HG02884 (cell line): ENCODE measurements around the gene PDCD11.
"Not testable (repeated sequence)": the region's sequence is repeated elsewhere in the genome, so short reads cannot be mapped to it uniquely, and the experiment has no call there.

Experiments used
- ATAC-seq: cut with Tn5 transposase; IDR thresholded peaks from one replicate; pipeline ENCODE4 v1.9.1; 2021; ENCODE audit warnings: mild to moderate bottlenecking, moderate library complexity; ENCODE audit not compliant: unreplicated experiment

Gene PDCD11

DNA sequence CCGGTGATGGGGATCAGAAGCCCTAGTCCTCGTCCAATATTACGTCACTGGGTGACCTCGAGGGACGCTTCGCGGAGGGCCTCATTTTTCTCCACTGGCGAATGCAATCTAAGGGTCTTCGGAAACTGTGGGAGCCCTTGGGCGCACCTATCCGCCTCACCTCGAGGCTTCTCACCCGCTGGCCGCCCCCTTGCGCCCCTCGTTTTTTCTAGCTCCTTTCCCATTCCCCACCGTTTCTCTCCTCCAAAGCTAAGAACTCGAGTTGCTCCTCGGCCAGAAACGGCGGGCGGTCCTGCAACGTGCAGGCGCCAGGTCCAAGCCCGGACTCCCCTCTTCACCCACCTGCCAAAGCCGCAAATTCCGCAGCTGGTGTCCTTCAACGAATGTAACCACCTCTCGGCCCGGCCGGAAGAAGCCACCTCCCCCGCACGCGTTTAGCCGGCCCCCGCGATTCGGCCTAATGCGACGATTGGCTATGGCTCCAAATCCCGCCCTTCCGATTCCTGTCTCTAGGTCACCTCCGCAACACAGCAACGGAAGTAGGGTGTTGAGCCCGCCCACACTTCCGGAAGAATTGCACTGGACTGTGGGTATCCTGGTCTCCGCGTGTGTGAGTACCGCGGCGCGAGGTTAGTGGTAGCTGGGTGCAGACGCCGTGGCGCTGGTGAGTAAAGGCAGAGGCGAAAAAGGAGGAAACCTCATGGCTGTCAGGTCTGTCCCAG, at the start of gene PDCD11, which contains the start of gene ATP5MK:
Gene PDCD11, plus strand, starts transcription at position 560 of the 722 bp plus-strand sequence. CDS start 1,801 bp downstream, outside the sequence.
Gene ATP5MK, minus strand, starts transcription at position 409 of the 722 bp plus-strand sequence. CDS start 4,018 bp downstream, outside the sequence.
- peak; percentile 98 for ATAC-seq

GRCh38 chr10:103350175-103350516, 46.3 kb upstream of the PDCD11 start:
- no peak for ATAC-seq

- no peak for ATAC-seq
These were observed 45.7 kb upstream of the PDCD11 start, which contains the start of gene PCGF6 for GRCh38 chr10:103350517-103351260. PCGF6 (minus strand) TSS chr10:103351140; CDS start chr10:103351066, 74 bp downstream.

DNA sequence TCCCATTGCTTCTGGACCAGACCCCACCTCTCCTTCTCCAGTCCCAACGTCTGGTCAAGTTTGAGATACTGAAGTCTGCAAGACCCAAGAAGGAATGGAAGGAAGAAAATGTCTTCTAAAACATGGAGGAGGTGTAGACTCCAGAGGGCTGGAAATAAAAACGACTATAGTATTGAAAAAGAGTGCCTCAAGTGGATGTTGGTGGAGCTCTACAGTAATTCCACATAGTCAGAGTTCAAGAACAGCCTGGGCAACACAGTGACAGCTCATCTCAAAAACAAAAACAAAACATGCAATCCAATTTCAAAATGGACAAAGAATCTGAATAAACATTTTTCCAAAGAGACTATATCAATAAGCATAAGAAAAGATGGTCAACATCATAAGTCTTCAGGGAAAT, 43.1 kb upstream of the PDCD11 start:
- ATAC-seq = no peak

DNA sequence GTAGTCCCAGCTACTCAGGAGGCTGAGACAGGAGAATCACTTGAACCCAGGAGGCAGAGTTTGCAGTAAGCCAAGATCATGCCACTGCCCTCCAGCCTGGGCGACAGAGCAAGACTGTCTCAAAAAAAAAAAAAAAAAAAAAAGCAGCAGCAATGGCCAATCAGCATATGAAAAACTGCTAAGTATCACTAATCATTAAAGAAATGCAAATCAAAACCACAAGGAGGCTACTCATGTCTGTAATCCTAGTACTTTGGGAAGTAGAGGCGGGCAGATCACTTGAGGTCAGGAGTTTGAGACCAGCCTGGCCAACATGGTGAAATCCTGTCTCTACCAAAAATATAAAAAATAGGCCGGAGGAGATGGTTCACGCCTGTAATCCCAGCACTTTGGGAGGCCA, 41.9 kb upstream of the PDCD11 start:
- ATAC-seq = not testable (repeated sequence)

DNA sequence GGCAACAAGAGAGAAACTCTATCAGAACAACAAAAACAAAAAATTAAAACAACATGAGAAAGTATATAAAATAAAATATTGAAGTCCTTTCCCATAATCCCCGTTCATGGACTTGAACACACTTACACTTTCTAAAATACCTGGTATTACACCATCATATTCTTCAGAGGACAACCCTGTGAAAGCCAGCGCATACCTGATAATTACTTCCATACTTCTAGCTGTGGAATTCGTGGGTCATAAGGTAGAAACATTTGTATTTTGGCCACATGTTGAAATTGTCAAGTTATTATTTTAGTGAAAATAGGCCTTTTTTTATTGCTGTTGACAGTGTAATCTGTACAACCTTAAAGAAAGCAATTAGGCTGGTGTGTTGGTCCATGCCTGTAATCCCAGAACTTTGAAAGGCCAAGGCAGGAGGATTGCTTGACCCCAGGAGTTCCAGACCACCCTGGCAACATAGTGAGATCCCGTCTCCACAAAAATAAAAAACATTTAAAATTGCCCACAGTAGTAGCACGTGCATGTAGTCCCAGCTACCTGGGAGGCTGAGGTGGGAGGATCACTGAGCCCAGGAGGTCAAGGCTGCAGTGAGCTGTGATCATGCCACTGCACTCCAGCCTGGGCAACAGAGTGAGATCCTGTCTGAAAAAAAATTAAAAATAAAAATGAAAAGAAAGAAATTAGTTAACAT, 40.4 kb upstream of the PDCD11 start:
- ATAC-seq = no peak

DNA sequence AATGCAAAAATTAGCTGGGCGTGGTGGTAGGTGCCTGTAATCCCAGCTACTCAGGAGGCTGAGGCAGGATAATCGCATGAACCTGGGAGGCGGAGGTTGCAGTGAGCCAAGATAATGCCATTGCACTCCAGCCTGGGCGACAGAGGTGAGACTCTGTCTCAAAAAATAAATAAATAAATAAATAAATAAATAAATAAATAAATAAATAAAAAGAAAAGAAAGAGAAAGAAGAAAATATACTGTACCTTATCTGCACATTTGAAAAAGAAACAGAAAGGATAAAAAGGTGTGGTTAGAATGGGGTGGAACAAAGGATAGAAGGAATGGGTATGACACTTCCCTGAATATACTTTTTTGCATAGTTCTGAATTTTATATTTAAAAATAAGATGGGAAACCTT, 36.9 kb upstream of the PDCD11 start:
- not testable (repeated sequence) for ATAC-seq

- not testable (repeated sequence) for ATAC-seq
These were observed 35.6 kb upstream of the PDCD11 start for GRCh38 chr10:103360791-103361190.

GRCh38 chr10:103367379-103367781, 29.0 kb upstream of the PDCD11 start:
- no peak for ATAC-seq

- ATAC-seq = peak; percentile 42
These were observed 28.5 kb upstream of the PDCD11 start, which contains the start of gene TAF5 for GRCh38 chr10:103367782-103368518. TAF5 (plus strand) TSS chr10:103367976; CDS start chr10:103367990, 14 bp downstream.

DNA sequence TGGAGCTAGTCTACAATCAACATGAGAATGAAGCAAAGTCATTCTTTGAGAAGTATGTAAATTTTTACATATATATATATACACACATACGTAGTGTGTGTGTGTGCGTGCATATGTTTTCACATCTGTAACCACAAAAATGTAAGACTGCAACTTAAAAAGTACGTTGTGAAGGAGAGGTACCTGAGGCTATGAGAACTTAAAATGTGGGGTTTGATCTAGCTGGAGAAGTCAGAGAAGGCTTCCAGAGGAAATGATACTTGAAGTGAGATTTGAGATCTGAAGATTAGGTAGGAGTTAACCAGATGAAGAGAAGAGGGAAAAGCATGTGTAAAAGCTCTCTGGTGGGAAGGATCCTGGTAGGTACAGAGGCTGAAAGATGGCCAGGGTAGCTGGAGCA, 22.9 kb upstream of the PDCD11 start:
- ATAC-seq = no peak

GRCh38 chr10:103374263-103374662, 22.2 kb upstream of the PDCD11 start:
- ATAC-seq = no peak

- no peak for ATAC-seq
These were observed 13.7 kb upstream of the PDCD11 start for GRCh38 chr10:103382769-103383168.

GRCh38 chr10:103394180-103394579, 2.2 kb upstream of the PDCD11 start:
- no peak for ATAC-seq

DNA sequence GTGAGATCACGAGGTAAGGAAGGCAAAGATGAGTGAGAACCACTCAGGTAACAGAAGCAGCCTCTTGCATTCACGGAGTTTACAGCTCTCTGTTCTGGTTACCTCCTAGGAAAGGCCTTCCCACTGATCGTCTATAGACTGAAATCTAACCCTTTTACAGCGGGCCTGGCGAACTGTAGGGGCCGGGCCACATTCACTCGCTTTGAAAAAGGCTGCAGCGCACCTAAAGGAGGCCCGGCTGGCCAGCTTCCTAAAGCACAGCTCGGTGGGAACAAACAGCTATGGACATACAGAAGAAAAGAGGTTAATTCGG, 716 bp upstream of the PDCD11 start:
- no peak for ATAC-seq

GRCh38 chr10:103396789-103397087, 312 bp downstream of the PDCD11 start:
- ATAC-seq = no peak

DNA sequence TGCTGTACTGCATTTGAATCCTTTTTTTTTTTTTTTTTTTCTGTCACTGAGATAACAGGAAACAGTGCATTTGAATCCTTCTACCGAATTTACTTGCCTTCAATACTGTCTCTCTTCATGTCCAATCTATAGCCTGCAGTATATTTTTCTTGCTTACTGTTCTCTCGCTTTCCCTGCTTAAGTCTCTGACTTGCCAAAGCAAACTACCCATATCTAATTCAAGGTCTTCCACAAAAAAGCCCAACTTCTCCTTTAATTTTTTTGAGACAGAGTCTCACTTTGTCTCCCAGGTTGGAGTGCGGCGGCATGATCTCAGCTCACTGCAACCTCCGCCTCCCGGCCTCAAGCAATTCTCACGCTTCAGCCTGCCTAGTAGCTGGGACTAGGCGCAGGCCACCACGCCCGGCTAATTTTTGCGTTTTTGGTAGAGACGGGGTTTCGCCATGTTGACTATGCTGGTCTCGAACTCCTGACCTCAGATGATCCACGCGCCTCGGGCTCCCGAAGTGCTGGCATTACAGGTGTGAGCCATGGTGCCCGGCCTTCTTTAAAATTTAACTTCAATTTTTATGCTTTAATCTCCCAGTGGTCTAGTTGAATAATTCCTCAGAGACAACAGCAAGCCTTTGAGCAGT, 882 bp downstream of the PDCD11 start:
- ATAC-seq = no peak

- ATAC-seq = no peak
These were observed 17.1 kb downstream of the PDCD11 start for GRCh38 chr10:103413564-103413963.

DNA sequence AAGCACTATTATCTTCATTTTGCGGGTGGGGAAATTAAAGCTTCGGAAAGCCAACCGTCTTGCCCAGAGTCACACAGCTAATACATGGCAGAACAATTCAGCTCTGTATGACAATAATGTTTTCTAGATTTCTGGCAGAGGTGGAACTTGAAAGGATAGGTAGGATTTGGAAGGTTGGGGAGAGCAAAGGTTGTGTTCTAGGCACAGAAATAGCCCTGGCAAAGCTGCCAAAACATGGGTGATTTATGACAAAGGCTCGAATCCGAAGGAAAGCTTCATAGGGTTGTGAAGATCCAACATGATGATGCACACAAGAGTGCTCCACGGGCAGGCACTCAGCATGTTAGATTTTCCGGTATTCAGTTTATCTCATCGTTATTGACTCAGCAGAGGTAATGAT, 19.2 kb downstream of the PDCD11 start:
- no peak for ATAC-seq

GRCh38 chr10:103416436-103417147, 20.2 kb downstream of the PDCD11 start:
- no peak for ATAC-seq
